22Rv1 (cell line): Measurements from ENCODE around the gene FIBCD1.

ENCODE experiments used
- ZFX ChIP-seq: fragments of 450-650 bp; IDR thresholded peaks from 2 replicates; pipeline ENCODE4 v1.6.1; 2017; ENCODE audit warnings: antibody characterized with exemption, borderline replicate concordance
- TF ChIP-seq, protein P1 (sequence below): fragments of 450-650 bp; IDR thresholded peaks from 2 replicates; pipeline ENCODE4 v1.5.1; 2017; ENCODE audit warnings: mild to moderate bottlenecking

DNA sequence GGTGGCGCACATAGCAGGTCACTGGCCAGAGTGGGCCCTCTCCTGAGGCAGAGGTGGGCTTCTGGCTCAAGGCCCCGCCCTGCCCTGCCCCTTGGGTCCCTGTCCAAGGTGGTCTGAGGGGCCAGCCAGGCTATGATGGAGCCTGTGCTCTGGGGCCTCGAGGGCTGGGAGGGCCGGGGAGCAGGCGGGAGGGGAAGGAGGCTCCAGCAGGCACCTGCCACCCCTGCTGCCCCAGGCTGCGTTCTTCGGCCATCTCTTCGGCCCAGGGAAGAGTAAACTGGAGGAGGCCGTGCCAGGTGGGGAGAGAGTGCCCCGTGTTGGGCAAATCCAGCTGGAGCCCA lies 14.6 kb downstream of the FIBCD1 start:
- TF ChIP-seq, protein P1, sequence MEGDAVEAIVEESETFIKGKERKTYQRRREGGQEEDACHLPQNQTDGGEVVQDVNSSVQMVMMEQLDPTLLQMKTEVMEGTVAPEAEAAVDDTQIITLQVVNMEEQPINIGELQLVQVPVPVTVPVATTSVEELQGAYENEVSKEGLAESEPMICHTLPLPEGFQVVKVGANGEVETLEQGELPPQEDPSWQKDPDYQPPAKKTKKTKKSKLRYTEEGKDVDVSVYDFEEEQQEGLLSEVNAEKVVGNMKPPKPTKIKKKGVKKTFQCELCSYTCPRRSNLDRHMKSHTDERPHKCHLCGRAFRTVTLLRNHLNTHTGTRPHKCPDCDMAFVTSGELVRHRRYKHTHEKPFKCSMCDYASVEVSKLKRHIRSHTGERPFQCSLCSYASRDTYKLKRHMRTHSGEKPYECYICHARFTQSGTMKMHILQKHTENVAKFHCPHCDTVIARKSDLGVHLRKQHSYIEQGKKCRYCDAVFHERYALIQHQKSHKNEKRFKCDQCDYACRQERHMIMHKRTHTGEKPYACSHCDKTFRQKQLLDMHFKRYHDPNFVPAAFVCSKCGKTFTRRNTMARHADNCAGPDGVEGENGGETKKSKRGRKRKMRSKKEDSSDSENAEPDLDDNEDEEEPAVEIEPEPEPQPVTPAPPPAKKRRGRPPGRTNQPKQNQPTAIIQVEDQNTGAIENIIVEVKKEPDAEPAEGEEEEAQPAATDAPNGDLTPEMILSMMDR: no peak
- no peak for TF ChIP-seq ZFX
